HepG2 (cell line): ENCODE results near the gene XXYLT1. TPM values are rescaled to one million over a fixed set of nuclear protein-coding genes. Genes with fewer than 3 reads are reported as not detected.

Source experiments
- ATAC-seq: fragments of 200-7000 bp; cut with Tn5 transposase; 3 replicates; pipeline ENCODE4 v1.9.1; 2020; ENCODE audit warnings: mild to moderate bottlenecking, moderate library complexity
- BruUV-seq: library from RNA; stranded (reverse); fragments of 400-500 nt; replicated peaks from 2 replicates; lab custom pipeline; 2021; lab: Mats Ljungman, UMichigan
- CTCF ChIA-PET: fragments of 300-600 bp; formaldehyde crosslinking; extraction: SDS; loops from one replicate; lab custom pipeline; 2021; ENCODE audit warnings: low total read pairs, inconsistent platforms, low intra/inter-chr PET ratio; lab: Yijun Ruan, JAX
- POLR2A ChIA-PET: fragments of 350-600 bp; sonication (Branson Sonifier 250); formaldehyde crosslinking; loops from one replicate; lab custom pipeline; 2020; ENCODE audit warnings: antibody characterized with exemption, inconsistent platforms; lab: Yijun Ruan, JAX
- DNase-seq: peaks from one replicate; pipeline ENCODE4 v3.0.0-alpha.2; 2015; ENCODE audit warnings: low spot score
- FAIRE-seq: peaks from 3 replicates; lab custom pipeline; 2011; peaks lifted over from hg19 to GRCh38; lab: Jason Lieb, UNC
- H2AFZ ChIP-seq: one replicate; pipeline ENCODE4 v1.6.1; 2011; ENCODE audit warnings: low read length, inconsistent platforms
- H3K27ac ChIP-seq: fragments of 300-600 bp; 3 replicates; pipeline ENCODE4 v1.8.0; 2011; ENCODE audit warnings: mixed run types, mild to moderate bottlenecking, mixed read lengths, low read length, inconsistent platforms; ENCODE audit not compliant: insufficient read depth; ENCODE audit errors: extremely low read length
- H3K27me3 ChIP-seq, 2 experiments: fragments of 200-600 bp in 1 of 2; 2 replicates in 1 of 2; 3 replicates in 1 of 2; pipeline versions ENCODE4 v1.6.0 to v1.8.0; 2011; ENCODE audit warnings: low read length in 2 of 2, mild to moderate bottlenecking in 2 of 2, moderate library complexity in 2 of 2, inconsistent platforms in 1 of 2; ENCODE audit not compliant: insufficient read depth in 2 of 2, control insufficient read depth in 1 of 2
- H3K36me3 ChIP-seq, 2 experiments: fragments of 200-600 bp in 1 of 2; replicated peaks in 1 of 2; 2 replicates in 1 of 2; 3 replicates in 1 of 2; pipeline versions ENCODE4 v1.5.1 to v1.8.0; 2011; ENCODE audit warnings: low read length in 2 of 2, inconsistent platforms in 1 of 2; ENCODE audit not compliant: insufficient read depth in 2 of 2, control insufficient read depth in 1 of 2
- H3K4me1 ChIP-seq: 2 replicates; pipeline ENCODE4 v1.5.1; 2012; ENCODE audit warnings: low read length, inconsistent platforms; ENCODE audit not compliant: insufficient read depth
- H3K4me2 ChIP-seq: 2 replicates; pipeline ENCODE4 v1.6.0; 2011; ENCODE audit warnings: low read depth, low read length, inconsistent platforms
- H3K4me3 ChIP-seq, 3 experiments: fragments of 200-600 bp in 1 of 3; sonication (generic), shearing (Covaris generic) in 1 of 3; replicated peaks in 1 of 3; 2 replicates each; pipeline ENCODE4 v1.5.1; 2011 to 2016; ENCODE audit warnings: low read length in 3 of 3, inconsistent platforms in 2 of 3, low read depth in 2 of 3, mild to moderate bottlenecking in 2 of 3, control low read depth in 1 of 3, mixed read lengths in 1 of 3; ENCODE audit not compliant: insufficient read depth in 1 of 3
- H3K79me2 ChIP-seq: one replicate; pipeline ENCODE4 v1.6.1; 2011; ENCODE audit warnings: low read length, inconsistent platforms; ENCODE audit not compliant: insufficient read depth
- H3K9ac ChIP-seq: 2 replicates; pipeline ENCODE4 v1.6.0; 2011; ENCODE audit warnings: mild to moderate bottlenecking, low read depth, low read length, inconsistent platforms; ENCODE audit not compliant: insufficient read depth
- H3K9me3 ChIP-seq: 2 replicates; pipeline ENCODE4 v1.5.1; 2012; ENCODE audit warnings: mild to moderate bottlenecking, low read length
- H4K20me1 ChIP-seq: 2 replicates; pipeline ENCODE4 v1.6.0; 2011; ENCODE audit warnings: inconsistent platforms, mild to moderate bottlenecking, low read length, moderate library complexity; ENCODE audit not compliant: insufficient read depth
- ADNP ChIP-seq: sonication (generic); formaldehyde crosslinking; IDR thresholded peaks from 2 replicates; pipeline ENCODE4 v1.4.0; 2020; ENCODE audit warnings: missing genetic modification reagents
- AGO1 ChIP-seq: fragments of 200-400 bp; formaldehyde crosslinking; IDR thresholded peaks from 2 replicates; pipeline ENCODE4 v1.6.1; 2017; ENCODE audit warnings: mild to moderate bottlenecking, low read depth, low read length, moderate library complexity; ENCODE audit not compliant: poor library complexity, severe bottlenecking
- BHLHE40 ChIP-seq: IDR thresholded peaks from 2 replicates; pipeline ENCODE4 v1.6.1; 2011; ENCODE audit warnings: low read length, improper control_type of control experiment
- FOSL2 ChIP-seq: sonication (generic); formaldehyde crosslinking; IDR thresholded peaks from 2 replicates; pipeline ENCODE4 v1.4.0; 2020; ENCODE audit warnings: missing genetic modification reagents
- HOXD1 ChIP-seq: sonication (generic); formaldehyde crosslinking; IDR thresholded peaks from 2 replicates; pipeline ENCODE4 v1.5.0; 2020; ENCODE audit warnings: missing genetic modification reagents
- KAT2B ChIP-seq: fragments of 150-350 bp; IDR thresholded peaks from 2 replicates; pipeline ENCODE4 v1.6.1; 2014; ENCODE audit warnings: low read depth, low read length, borderline replicate concordance
- MAF1 ChIP-seq: sonication (generic); formaldehyde crosslinking; IDR thresholded peaks from 2 replicates; pipeline ENCODE4 v1.5.0; 2020; ENCODE audit warnings: missing genetic modification reagents, borderline replicate concordance
- ZBTB38 ChIP-seq: sonication (generic); formaldehyde crosslinking; IDR thresholded peaks from 2 replicates; pipeline ENCODE4 v1.5.1; 2020; ENCODE audit warnings: mild to moderate bottlenecking, missing genetic modification reagents
- ZFP90 ChIP-seq: sonication (generic); formaldehyde crosslinking; IDR thresholded peaks from 2 replicates; pipeline ENCODE4 v1.8.0; 2022; ENCODE audit warnings: missing genetic modification reagents, mild to moderate bottlenecking, inconsistent platforms, borderline replicate concordance
- ZNF367 ChIP-seq: sonication (generic); formaldehyde crosslinking; IDR thresholded peaks from 2 replicates; pipeline ENCODE4 v1.4.0; 2020; ENCODE audit warnings: missing genetic modification reagents, borderline replicate concordance
- ZNF431 ChIP-seq: sonication (generic); formaldehyde crosslinking; IDR thresholded peaks from 2 replicates; pipeline ENCODE4 v1.9.0; 2022; ENCODE audit warnings: missing genetic modification reagents, low read depth, mild to moderate bottlenecking, borderline replicate concordance
- ZNF530 ChIP-seq: sonication (generic); formaldehyde crosslinking; IDR thresholded peaks from 2 replicates; pipeline ENCODE4 v1.5.0; 2020; ENCODE audit warnings: low read depth, mild to moderate bottlenecking, missing genetic modification reagents
- WGBS: methylation state at CpG from one replicate; pipeline ENCODE4 v1.1.6; 2017; ENCODE audit warnings: low lambda C conversion rate; 5-methylcytosine and 5-hydroxymethylcytosine counted together
- in situ Hi-C: cut with HindIII; loops from 2 replicates; pipeline ENCODE4 v1.10.0; 2017; ENCODE audit warnings: low pct_unique_long_range_greater_than_20kb; ENCODE audit not compliant: extremely low pct_ligation_motif_present
- intact Hi-C: fragments of 100-400 bp; cut with micrococcal nuclease; formaldehyde crosslinking; loops from one replicate; pipeline ENCODE4 v1.10.0; 2022; ENCODE audit not compliant: unreplicated experiment
- polyA plus RNA-seq, 8 experiments: library from polyadenylated mRNA; depleted of rRNA in 3 of 8; stranded (reverse) in 7 of 8; unstranded in 1 of 8; fragments of >200 nt; fragmentation: Illumina TruSeq in 4 of 8; extraction: Trizol in 4 of 8; gene quantifications; 2 replicates each; pipeline versions ENCODE4 v1.2.1 to v1.2.3, GENCODE V29; 2011 to 2016; ENCODE audit warnings: low read depth in 4 of 8, missing spikeins in 1 of 8, mixed read lengths in 1 of 8; ENCODE audit not compliant: insufficient read depth in 1 of 8
- total RNA-seq, 5 experiments: library from RNA; depleted of rRNA; stranded (reverse); fragments of >200 nt; fragmentation: Illumina TruSeq; extraction: Trizol; gene quantifications; 2 replicates each; pipeline ENCODE4 v1.2.3, GENCODE V29; 2016; ENCODE audit warnings: low read depth in 1 of 5
- TF ChIP-seq, protein P1 (sequence below): sonication (generic); formaldehyde crosslinking; IDR thresholded peaks from 2 replicates; pipeline ENCODE4 v1.5.0; 2020; ENCODE audit warnings: missing genetic modification reagents
- TF ChIP-seq, protein P2 (sequence below): IDR thresholded peaks from 2 replicates; pipeline ENCODE4 v1.6.1; 2016; ENCODE audit warnings: mild to moderate bottlenecking, missing biosample characterization, missing genetic modification reagents
- TF ChIP-seq, protein P3 (sequence below): sonication (generic); formaldehyde crosslinking; IDR thresholded peaks from 2 replicates; pipeline ENCODE4 v1.4.0; 2020; ENCODE audit warnings: mild to moderate bottlenecking, missing genetic modification reagents
- TF ChIP-seq, protein P4 (sequence below): sonication (generic); formaldehyde crosslinking; IDR thresholded peaks from 2 replicates; pipeline ENCODE4; 2020; ENCODE audit warnings: missing genetic modification reagents, mild to moderate bottlenecking, borderline replicate concordance
- TF ChIP-seq, protein P5 (sequence below): sonication (generic); formaldehyde crosslinking; conservative IDR thresholded peaks from 2 replicates; pipeline ENCODE4 v1.4.0; 2020; ENCODE audit warnings: missing genetic modification reagents

XXYLT1 gene
- total and polyA plus RNA-seq, 2 of the 13 experiments (the other 11 are each of a cell fraction or from before 2014, with no cell fraction given) = 17.7 to 19.0 TPM

DNA sequence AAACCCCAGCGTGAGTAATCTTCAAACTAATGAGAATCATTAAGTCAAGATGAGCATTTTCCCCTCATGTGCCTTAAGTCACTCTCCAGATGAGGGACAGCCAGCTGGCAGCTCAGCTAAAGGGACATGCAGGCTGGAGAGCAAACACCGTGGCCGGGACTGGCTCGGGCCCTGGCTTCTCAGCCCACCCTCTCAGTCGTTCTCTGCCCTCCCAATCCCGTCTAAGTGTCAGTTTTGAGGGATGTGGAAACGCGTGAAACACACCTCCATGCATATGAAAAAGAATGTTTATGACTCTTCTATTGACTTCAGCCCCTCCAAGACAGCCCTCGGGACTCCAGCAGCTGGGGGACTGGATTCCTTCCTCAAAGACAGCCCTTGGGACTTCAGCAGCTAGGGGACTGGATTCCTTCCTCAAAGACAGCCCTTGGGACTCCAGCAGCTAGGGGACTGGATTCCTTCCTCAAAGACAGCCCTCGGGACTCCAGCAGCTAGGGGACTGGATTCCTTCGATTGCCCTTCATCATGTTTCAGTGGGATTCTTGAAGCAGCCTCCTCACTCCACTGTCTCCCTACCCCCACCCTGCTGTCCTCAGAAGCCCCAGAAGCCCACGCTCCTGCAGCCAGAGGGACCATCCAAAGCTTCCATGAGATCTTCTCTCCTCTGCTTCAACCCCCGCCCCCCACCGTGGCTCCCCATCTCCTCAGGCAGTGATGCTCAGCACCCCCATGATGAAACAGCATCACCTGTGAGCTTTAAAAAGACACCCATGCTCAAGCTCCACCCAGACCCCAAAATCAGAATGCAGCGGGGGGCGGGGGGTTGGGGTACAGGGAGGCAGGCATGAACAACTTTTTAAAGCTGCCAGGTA lies 228.9 kb downstream of the XXYLT1 start:
- H3K4me1 ChIP-seq = peaks cover 24% of the 10 kb centered on the region
- ATAC-seq (no peak), DNase-seq (no peak), FAIRE-seq (no peak)
- no TSS peak for BruUV-seq
- H3K27ac ChIP-seq = no peak overlapping the region
- in situ Hi-C loops (no loop called here), intact Hi-C loops (no loop called here)
- no peak overlapping the region for H2AFZ ChIP-seq
- no peak overlapping the region for H3K4me2 ChIP-seq
- no peaks in the 10 kb centered on the region for H3K9me3 ChIP-seq
- H4K20me1 ChIP-seq = no peaks in the 10 kb centered on the region
- H3K27me3 ChIP-seq = peaks cover 7 to 76% of the 10 kb centered on the region in 2 experiments; a peak in 4 of 5 replicates
- ChIA-PET CTCF (no interaction called here), POLR2A (no interaction called here)
- H3K9ac ChIP-seq = no peak overlapping the region
- no peaks in the 10 kb centered on the region for H3K36me3 ChIP-seq
- WGBS = 39% methylated on average over 12 of the region's 16 CpGs
- H3K79me2 ChIP-seq = no peaks in the 10 kb centered on the region
- H3K4me3 ChIP-seq = no peak overlapping the region
- TF ChIP-seq, protein P1, sequence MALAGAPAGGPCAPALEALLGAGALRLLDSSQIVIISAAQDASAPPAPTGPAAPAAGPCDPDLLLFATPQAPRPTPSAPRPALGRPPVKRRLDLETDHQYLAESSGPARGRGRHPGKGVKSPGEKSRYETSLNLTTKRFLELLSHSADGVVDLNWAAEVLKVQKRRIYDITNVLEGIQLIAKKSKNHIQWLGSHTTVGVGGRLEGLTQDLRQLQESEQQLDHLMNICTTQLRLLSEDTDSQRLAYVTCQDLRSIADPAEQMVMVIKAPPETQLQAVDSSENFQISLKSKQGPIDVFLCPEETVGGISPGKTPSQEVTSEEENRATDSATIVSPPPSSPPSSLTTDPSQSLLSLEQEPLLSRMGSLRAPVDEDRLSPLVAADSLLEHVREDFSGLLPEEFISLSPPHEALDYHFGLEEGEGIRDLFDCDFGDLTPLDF (CRISPR knock-in tag) = no peak
- TF ChIP-seq KAT2B (no peak), ZFP90 (CRISPR knock-in tag) (no peak), ZNF530 (CRISPR knock-in tag) (no peak), ADNP (CRISPR knock-in tag) (no peak), HOXD1 (CRISPR knock-in tag) (no peak), MAF1 (CRISPR knock-in tag) (no peak), ZNF367 (CRISPR knock-in tag) (no peak), FOSL2 (CRISPR knock-in tag) (no peak), ZNF431 (CRISPR knock-in tag) (no peak), ZBTB38 (no peak), AGO1 (no peak), BHLHE40 (no peak)
- TF ChIP-seq, protein P2, sequence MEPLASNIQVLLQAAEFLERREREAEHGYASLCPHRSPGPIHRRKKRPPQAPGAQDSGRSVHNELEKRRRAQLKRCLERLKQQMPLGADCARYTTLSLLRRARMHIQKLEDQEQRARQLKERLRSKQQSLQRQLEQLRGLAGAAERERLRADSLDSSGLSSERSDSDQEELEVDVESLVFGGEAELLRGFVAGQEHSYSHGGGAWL (CRISPR knock-in tag) = no peak
- TF ChIP-seq, protein P3, sequence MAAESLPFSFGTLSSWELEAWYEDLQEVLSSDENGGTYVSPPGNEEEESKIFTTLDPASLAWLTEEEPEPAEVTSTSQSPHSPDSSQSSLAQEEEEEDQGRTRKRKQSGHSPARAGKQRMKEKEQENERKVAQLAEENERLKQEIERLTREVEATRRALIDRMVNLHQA (CRISPR knock-in tag) = no peak
- TF ChIP-seq, protein P4, sequence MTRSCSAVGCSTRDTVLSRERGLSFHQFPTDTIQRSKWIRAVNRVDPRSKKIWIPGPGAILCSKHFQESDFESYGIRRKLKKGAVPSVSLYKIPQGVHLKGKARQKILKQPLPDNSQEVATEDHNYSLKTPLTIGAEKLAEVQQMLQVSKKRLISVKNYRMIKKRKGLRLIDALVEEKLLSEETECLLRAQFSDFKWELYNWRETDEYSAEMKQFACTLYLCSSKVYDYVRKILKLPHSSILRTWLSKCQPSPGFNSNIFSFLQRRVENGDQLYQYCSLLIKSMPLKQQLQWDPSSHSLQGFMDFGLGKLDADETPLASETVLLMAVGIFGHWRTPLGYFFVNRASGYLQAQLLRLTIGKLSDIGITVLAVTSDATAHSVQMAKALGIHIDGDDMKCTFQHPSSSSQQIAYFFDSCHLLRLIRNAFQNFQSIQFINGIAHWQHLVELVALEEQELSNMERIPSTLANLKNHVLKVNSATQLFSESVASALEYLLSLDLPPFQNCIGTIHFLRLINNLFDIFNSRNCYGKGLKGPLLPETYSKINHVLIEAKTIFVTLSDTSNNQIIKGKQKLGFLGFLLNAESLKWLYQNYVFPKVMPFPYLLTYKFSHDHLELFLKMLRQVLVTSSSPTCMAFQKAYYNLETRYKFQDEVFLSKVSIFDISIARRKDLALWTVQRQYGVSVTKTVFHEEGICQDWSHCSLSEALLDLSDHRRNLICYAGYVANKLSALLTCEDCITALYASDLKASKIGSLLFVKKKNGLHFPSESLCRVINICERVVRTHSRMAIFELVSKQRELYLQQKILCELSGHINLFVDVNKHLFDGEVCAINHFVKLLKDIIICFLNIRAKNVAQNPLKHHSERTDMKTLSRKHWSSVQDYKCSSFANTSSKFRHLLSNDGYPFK (CRISPR knock-in tag) = no peak
- TF ChIP-seq, protein P5, sequence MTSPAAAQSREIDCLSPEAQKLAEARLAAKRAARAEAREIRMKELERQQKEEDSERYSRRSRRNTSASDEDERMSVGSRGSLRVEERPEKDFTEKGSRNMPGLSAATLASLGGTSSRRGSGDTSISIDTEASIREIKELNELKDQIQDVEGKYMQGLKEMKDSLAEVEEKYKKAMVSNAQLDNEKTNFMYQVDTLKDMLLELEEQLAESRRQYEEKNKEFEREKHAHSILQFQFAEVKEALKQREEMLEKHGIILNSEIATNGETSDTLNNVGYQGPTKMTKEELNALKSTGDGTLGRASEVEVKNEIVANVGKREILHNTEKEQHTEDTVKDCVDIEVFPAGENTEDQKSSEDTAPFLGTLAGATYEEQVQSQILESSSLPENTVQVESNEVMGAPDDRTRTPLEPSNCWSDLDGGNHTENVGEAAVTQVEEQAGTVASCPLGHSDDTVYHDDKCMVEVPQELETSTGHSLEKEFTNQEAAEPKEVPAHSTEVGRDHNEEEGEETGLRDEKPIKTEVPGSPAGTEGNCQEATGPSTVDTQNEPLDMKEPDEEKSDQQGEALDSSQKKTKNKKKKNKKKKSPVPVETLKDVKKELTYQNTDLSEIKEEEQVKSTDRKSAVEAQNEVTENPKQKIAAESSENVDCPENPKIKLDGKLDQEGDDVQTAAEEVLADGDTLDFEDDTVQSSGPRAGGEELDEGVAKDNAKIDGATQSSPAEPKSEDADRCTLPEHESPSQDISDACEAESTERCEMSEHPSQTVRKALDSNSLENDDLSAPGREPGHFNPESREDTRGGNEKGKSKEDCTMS (CRISPR knock-in tag) = no peak
